Measurements from ENCODE around the gene ZNF366. TPM values are rescaled to one million over a fixed set of nuclear protein-coding genes. Genes with fewer than 3 reads are reported as not detected.

ZNF366 gene
- 0.73 TPM for total RNA-seq (2013)
- 1 to 10 TPM in 1 of 3 donors, under 1 TPM in 2; 0.05 to 1.2 (median 0.76) TPM for polyA plus RNA-seq
- polyA minus RNA-seq = 1.1 and 1.6 TPM in 2 replicates
- 0.28 to 3.1 (median 1.8) reads per million in 11 experiments for total RNA-seq

- peaks cover 60 to 66% of the 10 kb centered on the region in 2 donors for H3K4me1 ChIP-seq (ENCODE audit: control insufficient read depth in 1 of 2, insufficient read depth in 2 of 2, low read length in 2 of 2)
- 31% methylated on average over 5 of the region's 9 CpGs for WGBS (ENCODE audit: insufficient coverage)
Measured at GRCh38 chr5:72507231-72507906, at the start of gene ZNF366. Gene ZNF366, minus strand, starts transcription at chr5:72507410. Its CDS starts 45,914 bp downstream, at chr5:72461496.

More at GRCh38 chr5:72507231-72507906, at the start of gene ZNF366:
- H3K4me3 Mint-ChIP-seq = peak within 1 kb of the TSS; percentile 57 to 76
- H3K36me3 ChIP-seq (replicated peaks in 1 of 2; ENCODE audit: control insufficient read depth in 1 of 2, insufficient read depth in 2 of 2, low read length in 2 of 2) = no peaks in the 10 kb centered on the region
- no peaks in the 10 kb centered on the region for H3K9me3 ChIP-seq (replicated peaks in 1 of 2; ENCODE audit: control insufficient read depth in 1 of 2, insufficient read depth in 1 of 2, low read length in 2 of 2)
- no peaks in the 10 kb centered on the region for H3K27me3 ChIP-seq (ENCODE audit: control insufficient read depth in 2 of 2, insufficient read depth in 2 of 2, low read length in 2 of 2)
- peak within 1 kb of the TSS; percentile 42 to 87 (median 58) for H3K27ac Mint-ChIP-seq
- peak within 1 kb of the TSS; percentile 74 for H3K4me2 ChIP-seq (replicated peaks; ENCODE audit: extremely low read depth, low read length, poor library complexity, severe bottlenecking)
- peak within 1 kb of the TSS in 2 of 3 experiments; percentile 33 to 67 for H3K4me3 ChIP-seq (replicated peaks in 1 of 3; ENCODE audit: low read depth in 2 of 3, low read length in 3 of 3)
- H3K36me3 Mint-ChIP-seq = no peaks in the 10 kb centered on the region
- intact Hi-C loops (cut with micrococcal nuclease) = loop anchor here in 1 of 2 donors (5.0 kb wide), 1 partner anchor 135 kb away; no protein-coding TSS in a partner anchor
- TF ChIP-seq CTCF (IDR thresholded peaks at IDR 0.05) = no peak
- H3K27me3 Mint-ChIP-seq (ENCODE audit: low read depth in 3 of 3) = peaks cover 0 to 1% (median 0%) of the 10 kb centered on the region in 3 donors
- H3K4me1 Mint-ChIP-seq = peaks cover 67% of the 10 kb centered on the region
- no peak within 1 kb of the TSS for H2AFZ ChIP-seq (ENCODE audit: insufficient read depth, low read depth, low read length, poor library complexity, severe bottlenecking)
- peak in 2 of 3 donors; percentile 34 to 40 for DNase-seq
- no peaks in the 10 kb centered on the region for H3K79me2 ChIP-seq (ENCODE audit: insufficient read depth, low read length)
- no peaks in the 10 kb centered on the region for H3K9me3 Mint-ChIP-seq
- H3K27ac ChIP-seq (ENCODE audit: low read depth in 1 of 2, low read length in 2 of 2) = peak within 1 kb of the TSS; percentile 2 to 72
- H3K9ac ChIP-seq (ENCODE audit: insufficient read depth, low read length, poor library complexity, severe bottlenecking) = no peak within 1 kb of the TSS
- H4K20me1 ChIP-seq (ENCODE audit: insufficient read depth, low read length) = no peaks in the 10 kb centered on the region

Data from CD14-positive monocyte (primary cell).